Spleen (tissue), 7 donors: ENCODE data around the gene PTPRA.

Source experiments
- CTCF ChIP-seq, 11 experiments: fragments of 200-600 bp in 7 of 11; fragments of 450-650 bp in 4 of 11; sonication (generic) in 4 of 11; IDR thresholded peaks in 8 of 11; conservative IDR thresholded peaks in 3 of 11; 1 replicate in 7 of 11; 2 replicates in 4 of 11; pipeline versions ENCODE4 v1.4.0 to v1.8.0; 2016 to 2021; ENCODE audit warnings: antibody characterized with exemption in 11 of 11, inconsistent platforms in 4 of 11, mild to moderate bottlenecking in 1 of 11
- POLR2A ChIP-seq, 3 donors: fragments of 450-650 bp; IDR thresholded peaks; one replicate each; pipeline ENCODE4 v1.5.1; 2017; ENCODE audit warnings: antibody characterized with exemption in 3 of 3, mild to moderate bottlenecking in 1 of 3
- POLR2AphosphoS5 ChIP-seq, 3 donors: sonication (generic); formaldehyde crosslinking; IDR thresholded peaks; one replicate each; pipeline ENCODE4 v1.5.1; 2017; ENCODE audit warnings: antibody characterized with exemption in 3 of 3
- donor health status: DM: no; HTN: no; CAD: no; lungs with moderate emphysema.
- donor health status: DM: no; HTN: no; CAD: no.
- donor health status: DM: no; HTN: no; CAD: no.

- TF ChIP-seq CTCF (IDR thresholded peaks at IDR 0.05 in 8 of 11, conservative IDR thresholded peaks at IDR 0.05 in 3 of 11) (no peak), POLR2A (IDR thresholded peaks at IDR 0.05) (no peak), POLR2AphosphoS5 (IDR thresholded peaks at IDR 0.05) (no peak)
Measured at GRCh38 chr20:2948968-2949367, 75.7 kb downstream of the PTPRA start.
